Activated CD8-positive, alpha-beta memory T cell treated with anti-CD3 and anti-CD28 coated beads, Interleukin-2, amount 50 U/mL, for 4 hours (primary cell): ENCODE results near the gene NOS1.

ENCODE experiments used
- DNase-seq: peaks from one replicate; pipeline ENCODE4 v3.0.0-alpha.2; 2020

Gene NOS1

GRCh38 chr12:117166107-117166506, 195.3 kb downstream of the NOS1 start:
- no peak for DNase-seq

GRCh38 chr12:117165342-117165741, 196.1 kb downstream of the NOS1 start:
- no peak for DNase-seq

GRCh38 chr12:117162633-117163032, 198.8 kb downstream of the NOS1 start:
- no peak for DNase-seq

GRCh38 chr12:117162167-117162539, 199.3 kb downstream of the NOS1 start:
- DNase-seq, result no peak

GRCh38 chr12:117161460-117162166, 199.8 kb downstream of the NOS1 start:
- DNase-seq, result no peak

GRCh38 chr12:117159674-117160073, 201.8 kb downstream of the NOS1 start:
- DNase-seq, result no peak

GRCh38 chr12:117158911-117159553, 202.4 kb downstream of the NOS1 start:
- no peak for DNase-seq
